Testis (tissue), 2 donors: Measurements from ENCODE around the gene SLC25A11.

ENCODE experiments used
- CTCF ChIP-seq, 3 experiments: fragments of 450-650 bp in 2 of 3; fragments of 200-600 bp in 1 of 3; sonication (generic) in 1 of 3; IDR thresholded peaks; one replicate each; pipeline ENCODE4 v1.5.1; 2016 to 2019; ENCODE audit warnings: antibody characterized with exemption in 3 of 3, mild to moderate bottlenecking in 2 of 3, moderate library complexity in 1 of 3
- POLR2A ChIP-seq: fragments of 450-650 bp; IDR thresholded peaks from one replicate; pipeline ENCODE4 v1.6.1; 2017; ENCODE audit warnings: antibody characterized with exemption, mild to moderate bottlenecking, moderate library complexity

GRCh38 chr17:4968486-4969046 lies 28.7 kb upstream of the SLC25A11 start:
- TF ChIP-seq CTCF (IDR thresholded peaks at IDR 0.05) = no peak
- no peak for TF ChIP-seq POLR2A
